Measurements from ENCODE around the gene DBI.
"Not testable (repeated sequence)": the region's sequence is repeated elsewhere in the genome, so short reads cannot be mapped to it uniquely, and the experiment has no call there.

Gene DBI

DNA sequence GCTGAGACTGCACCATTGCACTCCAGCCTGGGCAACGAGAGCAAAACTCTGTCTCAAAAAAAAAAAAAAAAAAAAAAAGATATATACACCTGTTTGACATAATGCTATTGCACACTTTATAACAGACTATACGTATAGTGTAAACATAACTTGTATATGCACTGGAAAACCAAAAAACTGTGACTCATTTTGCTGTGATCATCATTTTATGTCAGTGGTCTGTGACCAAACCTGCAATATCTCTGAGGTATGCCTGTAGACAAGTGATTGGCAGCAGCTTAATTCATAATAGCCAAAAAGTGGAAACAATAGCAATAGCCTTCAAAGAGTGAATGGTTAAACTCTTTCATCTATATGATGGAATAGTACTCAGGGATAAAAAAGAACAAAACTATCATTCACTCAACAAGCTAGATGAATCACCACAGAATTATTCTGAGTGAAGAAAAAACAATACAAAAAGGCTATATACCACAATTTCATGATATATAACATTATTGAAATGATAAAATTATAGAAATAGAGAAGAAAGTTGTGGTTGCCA is 6.3 kb upstream of the DBI start:
- H3K4me3 ChIP-seq (ENCODE audit: low read length in 2 of 2): no peak overlapping the region
- peaks cover 4 to 13% of the 10 kb centered on the region in 2 donors for H3K4me1 ChIP-seq (ENCODE audit: control insufficient read depth in 2 of 2, insufficient read depth in 2 of 2, low read length in 2 of 2)
- no peaks in the 10 kb centered on the region for H3K27me3 ChIP-seq (ENCODE audit: control insufficient read depth in 2 of 2, insufficient read depth in 2 of 2, low read length in 2 of 2)
- no peaks in the 10 kb centered on the region for H3K36me3 ChIP-seq (ENCODE audit: control insufficient read depth in 2 of 2, insufficient read depth in 2 of 2, low read length in 2 of 2)
- H3K9ac ChIP-seq (ENCODE audit: low read depth in 1 of 2, low read length in 2 of 2): no peak overlapping the region
- H3K27ac ChIP-seq (ENCODE audit: low read depth in 2 of 2, low read length in 2 of 2): no peak overlapping the region
- H3K9me3 ChIP-seq (ENCODE audit: control insufficient read depth in 2 of 2, low read length in 2 of 2): no peaks in the 10 kb centered on the region

DNA sequence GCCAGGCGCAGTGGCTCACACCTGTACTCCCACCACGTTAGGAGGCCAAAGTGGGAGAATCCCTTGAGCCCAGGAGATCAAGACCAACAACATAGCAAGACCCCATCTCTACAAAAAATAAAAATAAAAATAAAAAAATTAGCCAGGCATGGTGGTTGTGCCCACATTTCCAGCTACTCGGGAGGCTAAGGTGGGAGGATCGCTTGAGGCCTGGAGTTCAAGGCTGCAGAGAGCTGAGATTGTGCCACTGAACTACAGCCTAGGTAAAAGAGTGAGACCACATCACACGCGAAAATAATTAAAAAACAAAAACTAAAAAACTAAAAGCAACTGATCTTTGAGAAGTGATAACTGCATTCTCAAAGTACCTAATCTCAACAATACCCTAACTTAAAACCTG is 2.0 kb upstream of the DBI start:
- H3K4me3 ChIP-seq (ENCODE audit: low read length in 2 of 2): no peak overlapping the region
- no peak overlapping the region for H3K27ac ChIP-seq (ENCODE audit: low read depth in 2 of 2, low read length in 2 of 2)
- H3K4me1 ChIP-seq (ENCODE audit: control insufficient read depth in 2 of 2, insufficient read depth in 2 of 2, low read length in 2 of 2): peaks cover 20 to 31% of the 10 kb centered on the region in 2 donors
- no peaks in the 10 kb centered on the region for H3K9me3 ChIP-seq (ENCODE audit: control insufficient read depth in 2 of 2, low read length in 2 of 2)
- H3K36me3 ChIP-seq (ENCODE audit: control insufficient read depth in 2 of 2, insufficient read depth in 2 of 2, low read length in 2 of 2): peaks cover 10 to 15% of the 10 kb centered on the region in 2 donors
- H3K27me3 ChIP-seq (ENCODE audit: control insufficient read depth in 2 of 2, insufficient read depth in 2 of 2, low read length in 2 of 2): no peaks in the 10 kb centered on the region
- H3K9ac ChIP-seq (ENCODE audit: low read depth in 1 of 2, low read length in 2 of 2): no peak overlapping the region

DNA sequence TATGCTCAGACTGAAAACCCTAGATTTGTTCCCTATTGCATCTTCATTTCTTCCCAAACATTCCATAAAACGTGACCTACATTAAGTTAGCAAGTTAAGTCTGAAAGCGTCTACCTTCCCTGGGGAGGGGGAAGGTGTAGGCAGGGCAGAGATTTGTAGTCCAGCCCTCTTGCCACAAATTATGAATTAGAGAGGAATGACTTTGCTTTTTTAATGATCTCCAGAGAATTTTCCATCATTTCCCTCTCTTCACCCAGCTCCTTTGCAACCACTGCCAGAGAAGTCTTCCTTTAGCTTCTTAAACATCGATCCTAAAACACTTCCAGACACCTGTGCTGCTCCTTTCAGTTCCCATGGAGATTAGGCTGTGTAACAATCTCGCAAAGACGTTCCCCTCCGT is 1.3 kb upstream of the DBI start:
- peak overlapping the region in 1 of 2 donors; percentile 95 for H3K9ac ChIP-seq (ENCODE audit: low read depth in 1 of 2, low read length in 2 of 2)
- peaks cover 20 to 31% of the 10 kb centered on the region in 2 donors for H3K4me1 ChIP-seq (ENCODE audit: control insufficient read depth in 2 of 2, insufficient read depth in 2 of 2, low read length in 2 of 2)
- no peak overlapping the region for H3K27ac ChIP-seq (ENCODE audit: low read depth in 2 of 2, low read length in 2 of 2)
- no peaks in the 10 kb centered on the region for H3K9me3 ChIP-seq (ENCODE audit: control insufficient read depth in 2 of 2, low read length in 2 of 2)
- H3K4me3 ChIP-seq (ENCODE audit: low read length in 2 of 2): peak overlapping the region; percentile 93 to 99
- H3K36me3 ChIP-seq (ENCODE audit: control insufficient read depth in 2 of 2, insufficient read depth in 2 of 2, low read length in 2 of 2): peaks cover 15 to 21% of the 10 kb centered on the region in 2 donors
- no peaks in the 10 kb centered on the region for H3K27me3 ChIP-seq (ENCODE audit: control insufficient read depth in 2 of 2, insufficient read depth in 2 of 2, low read length in 2 of 2)

DNA sequence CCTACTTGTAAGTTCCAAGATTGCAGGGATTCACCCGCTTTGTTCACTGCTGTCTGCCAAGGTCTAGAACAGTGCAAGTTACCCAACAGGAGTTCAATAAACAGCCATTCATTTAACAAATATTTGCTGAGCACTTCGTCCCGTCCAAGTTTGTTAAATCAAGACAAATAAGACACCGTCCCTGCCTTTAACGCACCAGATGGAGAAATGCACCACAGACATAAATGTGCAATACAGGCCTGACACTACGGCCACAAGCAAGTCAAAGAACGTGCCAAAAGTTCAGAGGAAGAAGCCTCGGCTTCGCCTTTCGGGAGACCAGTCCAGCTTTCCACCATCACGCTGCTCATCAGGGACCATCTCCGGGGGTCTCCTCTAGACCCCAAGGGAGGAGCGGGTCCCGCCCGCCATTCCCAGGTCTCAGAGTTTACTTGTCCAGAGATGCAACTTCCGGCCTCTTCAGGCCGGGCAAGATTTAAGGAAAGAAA is 572 bp upstream of the DBI start:
- H3K27ac ChIP-seq (ENCODE audit: low read depth in 2 of 2, low read length in 2 of 2): peak overlapping the region; percentile 90 to 93
- H3K36me3 ChIP-seq (ENCODE audit: control insufficient read depth in 2 of 2, insufficient read depth in 2 of 2, low read length in 2 of 2): peaks cover 22 to 29% of the 10 kb centered on the region in 2 donors
- no peaks in the 10 kb centered on the region for H3K9me3 ChIP-seq (ENCODE audit: control insufficient read depth in 2 of 2, low read length in 2 of 2)
- H3K4me3 ChIP-seq (ENCODE audit: low read length in 2 of 2): peak overlapping the region; percentile 93 to 99
- H3K9ac ChIP-seq (ENCODE audit: low read depth in 1 of 2, low read length in 2 of 2): peak overlapping the region; percentile 79 to 95
- H3K4me1 ChIP-seq (ENCODE audit: control insufficient read depth in 2 of 2, insufficient read depth in 2 of 2, low read length in 2 of 2): peaks cover 20 to 31% of the 10 kb centered on the region in 2 donors
- no peaks in the 10 kb centered on the region for H3K27me3 ChIP-seq (ENCODE audit: control insufficient read depth in 2 of 2, insufficient read depth in 2 of 2, low read length in 2 of 2)

DNA sequence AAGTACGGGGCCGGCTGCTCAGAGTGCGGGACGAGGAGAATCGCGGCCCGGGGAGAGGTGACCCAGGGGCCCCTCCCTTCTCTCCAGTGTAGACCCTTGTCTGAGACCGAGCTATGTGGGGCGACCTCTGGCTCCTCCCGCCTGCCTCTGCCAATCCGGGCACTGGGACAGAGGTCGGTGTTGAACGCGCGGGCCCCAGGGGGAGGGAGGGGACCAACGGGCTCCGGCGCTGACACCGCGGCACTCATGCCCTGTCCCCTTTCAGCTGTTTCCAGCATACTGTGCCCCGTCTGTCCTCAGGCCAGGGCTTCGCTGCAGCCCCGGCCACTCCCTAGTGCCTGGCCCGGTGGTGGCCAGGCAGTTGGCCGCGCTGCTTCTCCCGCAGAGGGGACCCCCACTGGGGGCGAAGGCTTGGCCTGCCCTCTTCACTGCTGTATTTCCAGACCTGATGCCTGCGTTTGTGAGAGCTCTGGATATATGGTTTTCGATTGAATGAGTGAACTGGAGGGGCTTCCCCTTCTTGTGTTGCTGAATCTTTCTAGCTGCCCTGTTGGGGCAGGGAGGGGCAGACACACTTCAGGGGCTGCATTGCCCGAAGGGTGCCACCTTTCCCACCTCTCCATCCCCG is 809 bp downstream of the DBI start:
- peaks cover 36 to 42% of the 10 kb centered on the region in 2 donors for H3K36me3 ChIP-seq (ENCODE audit: control insufficient read depth in 2 of 2, insufficient read depth in 2 of 2, low read length in 2 of 2)
- H3K27ac ChIP-seq (ENCODE audit: low read depth in 2 of 2, low read length in 2 of 2): peak overlapping the region; percentile 74 to 93
- peaks cover 20 to 30% of the 10 kb centered on the region in 2 donors for H3K4me1 ChIP-seq (ENCODE audit: control insufficient read depth in 2 of 2, insufficient read depth in 2 of 2, low read length in 2 of 2)

DNA sequence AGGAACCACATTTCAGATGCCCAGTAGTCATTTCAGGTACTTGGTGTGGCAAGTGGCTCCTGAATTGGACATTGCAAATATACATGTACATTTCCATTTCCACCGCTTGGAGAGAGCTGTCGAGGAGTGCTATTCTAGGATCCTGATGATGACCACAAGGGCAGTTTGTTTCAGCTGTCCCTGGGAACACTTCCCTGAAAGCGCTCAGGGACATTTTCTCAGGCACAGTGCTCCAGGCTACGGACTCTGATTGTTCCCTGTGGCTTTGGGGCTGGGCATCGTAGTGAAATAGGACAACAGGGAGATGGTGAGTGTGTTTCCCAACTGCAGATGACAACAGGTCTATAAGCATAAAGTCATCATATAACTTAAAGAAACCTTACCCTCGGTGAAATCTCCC is 3.1 kb downstream of the DBI start:
- Histone ChIP-seq H3K27ac (ENCODE audit: low read depth in 2 of 2, low read length in 2 of 2) (no peak overlapping the region), H3K9ac (ENCODE audit: low read depth in 1 of 2, low read length in 2 of 2) (no peak overlapping the region), H3K4me3 (ENCODE audit: low read length in 2 of 2) (no peak overlapping the region), H3K4me1 (ENCODE audit: control insufficient read depth in 2 of 2, insufficient read depth in 2 of 2, low read length in 2 of 2) (peaks cover 20 to 24% of the 10 kb centered on the region in 2 donors), H3K36me3 (ENCODE audit: control insufficient read depth in 2 of 2, insufficient read depth in 2 of 2, low read length in 2 of 2) (peaks cover 46 to 54% of the 10 kb centered on the region in 2 donors), H3K27me3 (ENCODE audit: control insufficient read depth in 2 of 2, insufficient read depth in 2 of 2, low read length in 2 of 2) (no peaks in the 10 kb centered on the region), H3K9me3 (ENCODE audit: control insufficient read depth in 2 of 2, low read length in 2 of 2) (peaks cover 0 to 2% of the 10 kb centered on the region in 2 donors)

More for the DNA sequence above, 809 bp downstream of the DBI start:
- Histone ChIP-seq H3K4me3 (ENCODE audit: low read length in 2 of 2) (peak overlapping the region; percentile 93 to 99), H3K27me3 (ENCODE audit: control insufficient read depth in 2 of 2, insufficient read depth in 2 of 2, low read length in 2 of 2) (no peaks in the 10 kb centered on the region), H3K9ac (ENCODE audit: low read depth in 1 of 2, low read length in 2 of 2) (peak overlapping the region; percentile 89 to 90), H3K9me3 (ENCODE audit: control insufficient read depth in 2 of 2, low read length in 2 of 2) (peaks cover 0 to 2% of the 10 kb centered on the region in 2 donors)

DNA sequence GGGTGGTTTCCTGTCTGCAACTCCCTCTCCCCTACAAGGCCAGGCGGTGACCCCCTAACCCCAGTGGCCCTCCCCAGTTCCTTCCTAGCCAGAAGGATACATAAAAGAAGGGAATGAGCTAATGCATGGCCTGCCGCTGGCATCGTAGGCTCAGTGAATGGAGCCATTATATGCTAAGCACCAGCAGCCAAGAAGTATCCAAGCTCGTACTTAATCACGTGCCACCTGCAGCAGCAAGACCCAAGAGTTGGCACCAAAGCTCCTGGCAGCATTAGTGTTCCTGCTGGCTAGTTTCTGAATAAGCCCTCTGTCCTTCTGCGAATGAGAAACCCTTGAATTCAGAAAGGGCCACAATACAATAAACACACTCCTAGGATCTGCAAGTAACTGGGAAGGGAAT is 4.3 kb downstream of the DBI start:
- Histone ChIP-seq H3K36me3 (ENCODE audit: control insufficient read depth in 2 of 2, insufficient read depth in 2 of 2, low read length in 2 of 2) (peaks cover 46 to 54% of the 10 kb centered on the region in 2 donors), H3K27me3 (ENCODE audit: control insufficient read depth in 2 of 2, insufficient read depth in 2 of 2, low read length in 2 of 2) (no peaks in the 10 kb centered on the region), H3K27ac (ENCODE audit: low read depth in 2 of 2, low read length in 2 of 2) (no peak overlapping the region), H3K4me3 (ENCODE audit: low read length in 2 of 2) (no peak overlapping the region), H3K9ac (ENCODE audit: low read depth in 1 of 2, low read length in 2 of 2) (no peak overlapping the region), H3K9me3 (ENCODE audit: control insufficient read depth in 2 of 2, low read length in 2 of 2) (peaks cover 0 to 2% of the 10 kb centered on the region in 2 donors), H3K4me1 (ENCODE audit: control insufficient read depth in 2 of 2, insufficient read depth in 2 of 2, low read length in 2 of 2) (peaks cover 12 to 13% of the 10 kb centered on the region in 2 donors)

DNA sequence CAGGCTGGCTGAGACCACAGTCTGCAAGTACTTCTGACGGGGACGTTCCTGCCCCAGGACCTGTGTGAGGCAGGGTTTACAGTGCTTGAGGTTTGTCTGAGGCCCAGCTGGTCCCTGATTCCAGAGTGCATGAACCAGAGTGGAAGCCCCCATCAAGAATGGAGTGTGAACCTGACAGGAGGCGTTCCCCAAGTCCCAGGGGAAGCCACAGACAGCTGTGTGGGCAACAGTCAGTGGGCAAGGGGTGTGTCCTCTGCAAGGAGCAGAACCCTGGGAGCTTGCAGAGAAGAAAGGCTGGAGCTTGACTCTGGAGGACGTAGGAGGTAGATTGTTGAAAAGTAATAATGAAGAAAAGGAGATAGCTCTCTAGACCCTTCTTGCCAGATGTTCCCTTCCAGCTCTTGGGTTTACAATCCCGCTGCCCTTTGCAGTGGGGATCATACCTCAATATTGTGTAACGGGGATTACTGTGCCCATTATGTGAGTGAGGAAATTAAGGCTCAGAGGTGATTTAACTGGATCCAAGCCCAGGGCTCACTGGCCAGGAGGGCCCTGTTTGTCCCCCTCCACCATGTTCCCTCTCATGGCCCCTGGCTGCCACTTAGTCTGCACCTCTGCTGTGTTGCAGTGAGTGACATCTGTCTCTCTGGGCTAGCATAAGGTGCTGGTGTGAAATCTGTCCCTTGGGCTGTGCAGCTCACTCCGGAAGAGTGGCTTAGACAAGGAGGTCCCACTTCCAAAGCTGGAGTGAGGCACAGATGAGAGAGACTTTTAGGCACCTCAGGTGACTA is 6.2 kb downstream of the DBI start:
- Histone ChIP-seq H3K27ac (ENCODE audit: low read depth in 2 of 2, low read length in 2 of 2) (no peak overlapping the region), H3K9ac (ENCODE audit: low read depth in 1 of 2, low read length in 2 of 2) (no peak overlapping the region), H3K4me3 (ENCODE audit: low read length in 2 of 2) (no peak overlapping the region), H3K36me3 (ENCODE audit: control insufficient read depth in 2 of 2, insufficient read depth in 2 of 2, low read length in 2 of 2) (peaks cover 46 to 54% of the 10 kb centered on the region in 2 donors), H3K27me3 (ENCODE audit: control insufficient read depth in 2 of 2, insufficient read depth in 2 of 2, low read length in 2 of 2) (no peaks in the 10 kb centered on the region), H3K4me1 (ENCODE audit: control insufficient read depth in 2 of 2, insufficient read depth in 2 of 2, low read length in 2 of 2) (peaks cover 8 to 9% of the 10 kb centered on the region in 2 donors), H3K9me3 (ENCODE audit: control insufficient read depth in 2 of 2, low read length in 2 of 2) (peaks cover 0 to 2% of the 10 kb centered on the region in 2 donors)

DNA sequence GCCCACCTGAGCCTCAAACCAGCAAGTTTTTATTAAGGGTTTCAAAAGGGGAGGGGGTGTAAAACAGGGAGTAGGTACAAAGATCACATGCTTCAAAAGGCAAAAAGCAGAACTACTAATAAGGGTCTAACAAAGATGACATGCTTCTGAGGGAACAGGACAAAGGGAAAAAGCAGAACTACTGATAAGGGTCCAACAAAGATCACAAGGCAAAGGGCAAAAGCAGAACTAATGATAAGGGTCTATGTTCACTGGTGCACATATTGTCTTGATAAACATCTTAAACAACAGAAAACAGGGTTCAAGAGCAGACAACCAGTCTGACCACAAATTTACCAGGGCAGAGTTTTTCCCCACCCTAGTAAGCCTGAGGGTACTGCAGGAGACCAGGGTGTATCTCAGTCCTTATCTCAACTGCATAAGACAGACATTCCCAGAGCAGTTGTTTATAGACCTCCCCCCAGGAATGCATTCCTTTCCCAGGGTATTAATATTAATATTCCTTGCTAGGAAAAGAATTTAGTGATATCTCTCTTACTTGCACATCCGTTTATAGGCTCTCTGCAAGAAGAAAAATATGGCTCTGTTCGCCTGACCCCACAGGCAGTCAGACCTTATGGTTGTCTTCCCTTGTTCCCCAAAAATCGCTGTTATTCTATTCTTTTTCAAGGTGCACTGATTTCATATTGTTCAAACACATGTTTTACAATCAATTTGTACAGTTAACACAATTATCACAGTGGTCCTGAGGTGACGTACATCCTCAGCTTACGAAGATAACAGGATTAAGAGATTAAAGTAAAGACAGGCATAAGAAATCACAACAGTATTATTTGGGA is 7.3 kb downstream of the DBI start:
- peaks cover 39 to 43% of the 10 kb centered on the region in 2 donors for H3K36me3 ChIP-seq (ENCODE audit: control insufficient read depth in 2 of 2, insufficient read depth in 2 of 2, low read length in 2 of 2)
- H3K9ac ChIP-seq (ENCODE audit: low read depth in 1 of 2, low read length in 2 of 2); H3K9me3 ChIP-seq (ENCODE audit: control insufficient read depth in 2 of 2, low read length in 2 of 2); H3K4me3 ChIP-seq (ENCODE audit: low read length in 2 of 2); H3K4me1 ChIP-seq (ENCODE audit: control insufficient read depth in 2 of 2, insufficient read depth in 2 of 2, low read length in 2 of 2); H3K27me3 ChIP-seq (ENCODE audit: control insufficient read depth in 2 of 2, insufficient read depth in 2 of 2, low read length in 2 of 2); H3K27ac ChIP-seq (ENCODE audit: low read depth in 2 of 2, low read length in 2 of 2): not testable (repeated sequence)
